Right lung (tissue), 5 donors: ENCODE data around the gene DLG5. TPM values are rescaled to one million over a fixed set of nuclear protein-coding genes. Genes with fewer than 3 reads are reported as not detected.
A peak's percentile ranks its signal among the peaks of the same experiment; 100 is the strongest.

Source experiments
- DNase-seq, 2 donors: peaks; one replicate each; pipeline ENCODE4 v3.0.0-alpha.2; 2013
- polyA plus RNA-seq, 5 donors: library from polyadenylated mRNA; unstranded; fragments of 120-200 nt; gene quantifications; one replicate each; pipeline versions ENCODE4 v1.2.1 to v1.2.3, GENCODE V29; 2013; ENCODE audit warnings: inconsistent platforms in 1 of 5, low replicate concordance in 1 of 5; ENCODE audit not compliant: insufficient read length in 5 of 5, insufficient read depth in 1 of 5

DLG5 gene
- polyA plus RNA-seq, 5 donors = 37.5 to 53.2 (median 44.3) TPM

- DNase-seq = no peak
These were observed 34.4 kb downstream of the DLG5 start for GRCh38 chr10:77892021-77892739.

GRCh38 chr10:77890097-77890496 lies 36.5 kb downstream of the DLG5 start:
- no peak for DNase-seq

- peak in 1 of 2 donors; percentile 51 for DNase-seq
These were observed 37.2 kb downstream of the DLG5 start for GRCh38 chr10:77889277-77889903.

DNA sequence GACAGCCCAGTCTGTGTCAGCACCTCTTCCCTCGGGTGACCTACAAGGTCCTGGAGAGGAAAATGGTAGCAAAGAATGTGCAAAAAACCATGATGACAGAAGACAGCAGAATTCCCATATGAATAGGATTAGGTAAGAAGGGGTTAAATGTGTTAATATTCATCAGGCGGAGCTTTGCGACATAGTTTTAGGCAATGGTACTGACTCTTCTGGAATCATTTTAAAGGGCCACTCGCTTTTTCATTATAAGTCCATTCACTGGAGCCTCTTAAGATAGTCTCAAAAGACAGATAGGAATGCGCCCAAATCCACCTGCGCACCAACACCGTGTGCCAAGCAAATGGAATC lies 38.2 kb downstream of the DLG5 start:
- DNase-seq = no peak

DNA sequence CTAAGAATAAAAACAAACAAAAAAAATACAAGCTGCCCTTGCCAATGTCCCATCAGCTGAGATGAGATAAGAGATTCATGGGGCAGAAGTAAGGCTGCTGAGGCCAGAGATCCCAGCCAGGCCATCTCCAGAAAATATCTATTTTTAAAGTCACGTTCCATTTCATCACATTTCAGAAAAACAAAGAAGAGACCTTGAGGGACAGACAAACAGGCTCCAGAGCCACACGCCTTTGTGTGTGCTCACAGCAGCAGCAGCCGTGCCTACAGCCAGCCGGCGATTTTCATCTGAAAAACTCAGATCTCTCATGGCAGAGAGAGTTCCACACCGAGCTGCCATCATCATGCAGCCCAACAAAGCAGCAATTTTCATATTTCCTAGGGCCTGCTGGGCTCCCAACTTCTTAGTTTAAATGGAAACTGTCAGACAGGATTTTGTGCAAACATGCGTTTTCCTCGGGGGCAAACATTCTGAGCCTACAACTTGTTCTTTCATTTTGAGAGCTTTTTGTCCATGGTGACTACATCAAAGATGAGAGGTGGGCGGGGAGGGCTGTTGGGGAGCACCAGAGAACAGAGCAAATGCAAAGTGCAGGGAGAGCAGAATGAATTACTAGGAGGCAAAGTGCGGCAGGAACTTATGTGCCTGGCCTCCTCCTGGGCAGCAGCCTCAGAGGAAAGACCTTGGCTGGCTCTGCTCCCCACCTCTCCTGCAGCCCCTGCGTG lies 38.8 kb downstream of the DLG5 start:
- DNase-seq = no peak

- DNase-seq = no peak
These were observed 39.7 kb downstream of the DLG5 start for GRCh38 chr10:77886795-77887355.

- DNase-seq = no peak
These were observed 42.4 kb downstream of the DLG5 start for GRCh38 chr10:77884181-77884580.

DNA sequence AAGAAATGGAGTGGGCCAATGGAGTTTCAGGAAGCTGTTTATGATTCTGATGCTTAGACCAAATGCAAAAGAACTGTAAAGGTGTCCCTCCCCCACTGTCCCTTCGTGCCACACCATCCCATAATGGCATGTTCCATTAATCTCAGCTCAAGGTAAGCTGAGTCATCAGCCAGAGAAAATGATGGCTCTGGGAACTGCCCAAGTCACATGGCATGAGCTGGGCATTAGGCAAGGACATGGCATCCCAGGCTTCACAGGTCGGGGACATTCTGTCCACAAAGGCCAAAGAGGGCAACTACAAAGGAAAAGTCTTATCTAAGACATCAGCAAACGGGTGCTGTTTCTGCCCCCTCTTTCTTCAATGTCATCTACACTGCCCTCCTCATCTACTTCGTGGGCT lies 44.9 kb downstream of the DLG5 start:
- DNase-seq = no peak

DNA sequence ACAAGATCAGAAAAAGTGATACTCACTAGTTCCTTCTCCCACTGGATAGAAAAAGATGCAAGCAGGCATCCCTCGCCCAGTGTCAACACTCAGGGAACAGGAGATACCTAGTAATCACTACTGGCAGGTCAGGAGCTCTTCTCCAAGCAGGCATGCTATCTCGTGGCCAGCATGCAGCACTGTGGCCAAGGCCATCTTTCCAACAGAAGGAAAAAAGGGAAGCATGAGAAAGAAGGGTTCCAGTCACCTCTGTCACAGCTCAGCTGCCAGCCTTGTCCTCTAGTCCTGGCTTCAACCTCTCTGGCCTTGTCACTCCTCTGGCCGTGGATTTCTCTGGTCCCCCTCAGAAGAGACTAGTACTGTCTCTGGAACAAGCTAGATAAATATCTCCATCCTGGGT lies 45.3 kb downstream of the DLG5 start:
- no peak for DNase-seq

GRCh38 chr10:77879710-77880109 lies 46.8 kb downstream of the DLG5 start:
- DNase-seq = no peak

- DNase-seq = no peak
These were observed 47.5 kb downstream of the DLG5 start for GRCh38 chr10:77879065-77879464.

DNA sequence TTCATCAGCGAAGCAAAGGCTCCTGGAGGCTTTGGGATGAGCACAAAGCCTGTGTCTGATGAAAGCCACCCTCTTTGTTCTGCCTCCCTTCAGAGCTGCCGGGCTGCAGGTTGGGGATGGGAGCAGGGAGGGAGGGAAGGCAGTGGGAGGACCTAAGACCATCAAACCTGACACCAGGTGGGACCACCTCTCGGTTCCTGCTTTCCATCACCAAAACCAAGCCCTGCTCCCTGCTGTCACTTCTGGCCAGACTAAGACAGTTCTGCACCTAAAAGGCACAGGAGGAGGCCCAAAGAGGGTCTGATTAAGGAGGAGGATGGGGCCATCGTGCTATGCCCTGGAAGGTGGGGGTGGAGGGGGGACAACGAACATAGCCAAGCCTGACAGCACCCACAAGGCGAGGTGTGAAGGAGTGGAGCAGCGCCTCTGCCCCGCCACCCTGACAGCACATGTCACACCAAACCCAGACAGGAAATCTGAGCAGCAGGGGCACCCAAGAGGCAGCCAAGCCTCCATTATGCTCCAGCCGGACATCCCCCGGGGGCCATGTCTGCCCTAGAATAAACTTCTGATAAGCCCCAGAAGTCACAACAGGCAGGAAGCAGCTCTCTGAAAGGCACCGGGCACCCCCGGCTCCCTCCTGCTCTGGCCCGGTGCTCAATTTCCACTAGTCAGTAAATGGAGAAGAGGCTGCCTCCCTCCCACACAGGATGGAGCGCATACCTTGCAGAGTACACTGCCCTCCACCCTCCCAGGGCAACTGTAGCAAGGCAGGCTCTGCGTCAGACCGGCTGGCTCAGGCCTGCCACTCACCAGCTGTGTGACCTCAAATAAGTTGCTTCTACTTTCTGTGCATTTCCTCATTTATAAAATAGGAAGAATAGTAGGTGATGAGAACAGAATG lies 48.9 kb downstream of the DLG5 start:
- DNase-seq = no peak

DNA sequence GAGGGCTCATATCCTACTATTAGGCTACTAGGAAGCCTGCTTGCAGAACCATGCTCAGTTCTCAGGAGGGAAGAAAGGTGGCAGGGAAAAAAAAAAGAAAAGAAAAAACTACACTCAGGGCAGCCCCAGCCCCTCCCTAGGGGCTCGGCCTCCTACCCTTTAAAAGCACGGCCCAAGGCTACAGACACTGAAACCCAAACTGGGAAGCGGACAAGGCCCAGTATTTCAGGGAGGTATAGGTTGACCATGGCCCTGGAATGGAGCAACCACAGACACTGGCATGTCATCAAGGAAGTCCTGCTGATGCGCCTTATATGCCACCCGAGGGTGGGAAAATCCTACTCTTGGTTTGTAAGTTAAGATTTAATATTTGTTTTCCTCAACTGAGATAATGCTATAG lies 50.8 kb downstream of the DLG5 start:
- DNase-seq = no peak

- no peak for DNase-seq
These were observed 51.7 kb downstream of the DLG5 start for GRCh38 chr10:77874872-77875271.

GRCh38 chr10:77873536-77874380 lies 52.8 kb downstream of the DLG5 start:
- no peak for DNase-seq

GRCh38 chr10:77872947-77873535 lies 53.5 kb downstream of the DLG5 start:
- no peak for DNase-seq

DNA sequence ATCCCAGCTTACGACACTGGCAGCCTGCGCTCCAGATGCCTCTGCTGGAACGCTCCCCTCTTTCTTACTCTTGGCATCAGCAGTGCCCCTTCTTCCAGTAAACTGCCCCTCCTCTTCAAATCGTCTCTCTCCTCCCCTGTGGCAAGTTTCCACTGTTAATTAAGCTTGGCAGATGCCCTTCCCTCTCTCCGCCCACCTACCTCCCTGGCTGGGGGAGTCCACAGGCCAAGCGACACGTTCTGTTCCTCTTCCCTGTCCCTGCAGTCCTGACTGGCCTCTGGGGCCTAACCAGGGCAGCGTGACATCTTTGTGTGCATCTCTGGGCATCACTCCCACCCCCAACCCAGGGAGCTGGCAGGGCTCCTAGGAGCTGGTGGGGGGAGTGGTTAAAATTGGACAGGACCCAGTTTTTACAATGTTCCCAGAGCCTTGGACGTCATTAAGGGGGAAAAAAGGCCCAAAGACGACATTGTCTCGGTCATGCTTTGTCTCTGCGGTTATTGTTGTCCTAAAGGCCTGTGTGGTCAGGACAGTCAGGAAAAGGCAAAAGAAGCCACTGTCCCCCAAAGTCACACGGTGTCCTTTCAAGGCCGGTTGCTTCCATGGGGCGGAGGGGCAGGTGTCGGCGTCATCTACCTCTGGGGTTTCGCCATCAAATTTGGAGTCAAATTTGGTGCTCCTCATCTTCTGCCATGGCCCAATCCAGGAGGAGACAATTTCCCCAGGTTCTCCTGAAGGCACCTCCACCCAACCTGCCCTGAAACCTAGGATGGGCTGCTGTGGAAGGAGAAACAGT lies 54.2 kb downstream of the DLG5 start:
- DNase-seq = no peak

DNA sequence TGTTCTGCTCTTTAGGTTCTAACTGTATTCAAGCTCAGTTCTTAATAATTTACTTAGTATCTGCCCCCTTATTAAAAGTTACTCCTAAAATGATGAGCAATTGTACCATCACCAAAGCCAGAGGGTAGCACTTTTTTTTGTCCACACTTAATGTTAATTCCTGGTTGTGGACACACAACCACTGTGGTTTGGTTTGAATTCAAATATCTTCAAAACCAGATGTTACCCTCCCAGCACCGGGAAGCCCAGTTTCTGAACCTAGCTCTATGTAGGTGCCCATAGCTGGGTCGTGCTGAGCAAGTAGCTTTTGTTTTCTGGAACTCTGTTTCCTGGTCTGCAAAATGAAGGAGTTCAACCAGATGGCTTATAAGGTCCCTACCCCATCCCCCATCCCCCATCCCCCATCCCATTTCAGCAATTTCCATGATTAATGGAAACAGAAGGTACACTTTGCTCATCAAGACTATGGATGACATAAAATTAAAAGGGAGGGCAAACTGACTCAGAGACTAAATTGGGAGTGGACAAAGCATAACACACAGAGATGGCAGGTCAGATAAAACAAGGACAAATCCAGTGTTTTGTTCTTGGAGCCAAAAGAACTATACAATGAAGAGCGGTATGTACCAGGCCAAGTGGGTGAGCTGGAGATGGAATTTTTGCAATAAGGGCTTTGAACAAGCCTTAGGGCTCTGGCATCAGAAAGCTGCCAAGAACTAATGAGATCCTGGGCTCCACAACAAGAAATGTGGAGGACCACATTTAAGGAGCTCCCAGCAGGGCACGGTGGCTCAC lies 56.7 kb downstream of the DLG5 start:
- no peak for DNase-seq

DNA sequence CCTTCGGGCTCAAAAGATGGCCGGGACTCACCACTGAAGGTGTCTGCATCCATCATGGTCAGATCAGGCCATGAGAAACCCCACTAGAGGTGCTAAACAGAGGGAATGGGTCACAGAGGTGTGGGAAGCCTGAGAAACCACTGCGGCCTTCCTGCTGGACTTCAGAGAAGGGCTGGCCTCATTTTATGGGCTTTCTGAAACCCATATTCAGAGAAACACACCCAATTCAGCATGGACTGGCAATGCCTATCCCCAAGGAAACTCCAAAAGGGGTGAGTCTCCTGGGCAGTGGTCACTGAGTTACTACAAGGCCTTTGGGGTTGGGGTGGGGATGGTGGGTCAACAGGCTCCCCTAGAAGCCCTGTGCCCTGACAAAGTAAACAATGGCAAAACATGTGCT lies 58.0 kb downstream of the DLG5 start:
- no peak for DNase-seq
